Activated naive CD4-positive, alpha-beta T cell treated with anti-CD3 and anti-CD28 coated beads for 36 hours (primary cell): ENCODE measurements around the gene ABTB2. TPM values are rescaled to one million over a fixed set of nuclear protein-coding genes. Genes with fewer than 3 reads are reported as not detected.
"Not testable (repeated sequence)": the region's sequence is repeated elsewhere in the genome, so short reads cannot be mapped to it uniquely, and the experiment has no call there.

Experiments
- CTCF ChIA-PET: fragments of 350-600 bp; sonication (Branson Sonifier 250); formaldehyde crosslinking; loops from one replicate; lab custom pipeline; 2021; ENCODE audit warnings: antibody characterized with exemption; lab: Charles Lee
- DNase-seq: peaks from one replicate; pipeline ENCODE4 v3.0.0-alpha.2; 2020
- H3K27ac Mint-ChIP-seq: one replicate; pipeline ENCODE4 v1.8.0; 2021; ENCODE audit warnings: mild to moderate bottlenecking, mixed read lengths
- H3K27me3 Mint-ChIP-seq: one replicate; pipeline ENCODE4 v1.8.0; 2021; ENCODE audit warnings: low read depth, mixed read lengths
- H3K36me3 Mint-ChIP-seq: one replicate; pipeline ENCODE4 v1.8.0; 2021; ENCODE audit warnings: low read depth, mixed read lengths
- H3K4me1 Mint-ChIP-seq: one replicate; pipeline ENCODE4 v1.8.0; 2021; ENCODE audit warnings: low read depth, mixed read lengths
- H3K4me3 Mint-ChIP-seq: one replicate; pipeline ENCODE4 v1.8.0; 2021; ENCODE audit warnings: mild to moderate bottlenecking, moderate library complexity, mixed read lengths
- H3K9me3 Mint-ChIP-seq: one replicate; pipeline ENCODE4 v1.8.0; 2021; ENCODE audit warnings: mixed read lengths
- intact Hi-C: fragments of 100-400 bp; cut with micrococcal nuclease; formaldehyde crosslinking; loops from one replicate; pipeline ENCODE4 v1.15.1; 2023
- total RNA-seq, 2 experiments: library from RNA; stranded (reverse); gene quantifications; one replicate each; pipeline ENCODE4 v1.2.3, GENCODE V29; 2021

ABTB2 gene
- total RNA-seq, 2 experiments from 2014 or later = 3.1 to 3.7 TPM

- H3K36me3 Mint-ChIP-seq, H3K4me1 Mint-ChIP-seq, CTCF ChIA-PET, H3K27me3 Mint-ChIP-seq, H3K9me3 Mint-ChIP-seq, H3K4me3 Mint-ChIP-seq, intact Hi-C loops, H3K27ac Mint-ChIP-seq, DNase-seq: not testable (repeated sequence)
These were observed 28.5 kb upstream of the ABTB2 start for GRCh38 chr11:34386356-34386755.

GRCh38 chr11:34382532-34383276, 24.9 kb upstream of the ABTB2 start:
- Mint-ChIP-seq H3K9me3 (peaks cover 8% of the 10 kb centered on the region), H3K27ac (no peak overlapping the region), H3K36me3 (no peaks in the 10 kb centered on the region), H3K4me1 (no peaks in the 10 kb centered on the region), H3K4me3 (no peak overlapping the region), H3K27me3 (no peaks in the 10 kb centered on the region)
- intact Hi-C loops = no loop called here
- CTCF ChIA-PET = interaction anchor here (0.6 kb wide), 2 partner anchors 66 to 72 kb away, joined by 3 read pairs; no protein-coding TSS in a partner anchor
- no peak for DNase-seq

DNA sequence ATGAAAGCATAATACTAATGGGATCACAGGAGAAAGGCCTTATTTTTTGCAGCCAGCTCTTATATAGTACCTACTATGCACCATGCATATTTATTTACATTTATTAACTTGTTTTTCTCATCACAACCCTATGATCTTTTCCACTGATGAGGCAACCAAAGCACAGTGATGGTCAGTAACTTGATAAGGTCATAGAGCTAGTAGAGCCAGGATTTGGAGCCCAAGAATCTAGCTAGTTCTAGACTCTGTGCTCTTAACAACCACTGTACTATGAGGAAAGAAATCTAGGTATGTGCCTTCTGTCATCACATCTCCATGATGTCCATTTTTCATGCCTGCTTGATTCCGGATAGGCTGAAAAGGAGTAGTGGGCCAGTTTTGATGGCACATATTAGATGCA, 24.0 kb upstream of the ABTB2 start:
- H3K36me3 Mint-ChIP-seq = no peaks in the 10 kb centered on the region
- CTCF ChIA-PET = interaction anchor here (0.6 to 1.1 kb wide), 4 partner anchors 67 to 150 kb away, joined by 3 to 4 read pairs (median 3); no protein-coding TSS in a partner anchor
- peaks cover 15% of the 10 kb centered on the region for H3K9me3 Mint-ChIP-seq
- intact Hi-C loops = no loop called here
- H3K4me3 Mint-ChIP-seq = no peak overlapping the region
- H3K4me1 Mint-ChIP-seq = no peaks in the 10 kb centered on the region
- no peak for DNase-seq
- H3K27ac Mint-ChIP-seq = no peak overlapping the region
- no peaks in the 10 kb centered on the region for H3K27me3 Mint-ChIP-seq

DNA sequence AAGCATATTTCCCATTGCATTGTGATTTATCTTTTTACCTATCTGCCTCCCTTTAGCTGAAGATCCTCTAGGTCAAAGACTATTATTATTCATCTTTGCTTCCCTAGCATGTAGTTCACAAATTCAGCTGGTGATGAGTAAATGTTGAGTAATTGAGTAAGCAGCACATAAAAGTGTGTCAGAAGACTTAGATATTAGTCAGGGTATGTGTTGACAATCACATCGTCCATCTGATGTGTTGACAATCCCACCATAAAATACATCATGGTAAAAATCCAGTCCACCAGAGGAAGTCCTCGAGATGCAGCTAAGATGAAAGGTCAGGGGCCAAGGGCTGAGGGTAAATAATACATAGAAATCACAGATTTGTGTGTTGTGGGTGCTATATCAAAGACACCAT, 22.9 kb upstream of the ABTB2 start:
- no peak for DNase-seq
- Mint-ChIP-seq H3K4me1 (no peaks in the 10 kb centered on the region), H3K4me3 (no peak overlapping the region), H3K9me3 (peaks cover 18% of the 10 kb centered on the region), H3K27me3 (no peaks in the 10 kb centered on the region), H3K27ac (no peak overlapping the region), H3K36me3 (peaks cover 4% of the 10 kb centered on the region)
- intact Hi-C loops = no loop called here
- CTCF ChIA-PET = interaction anchor here (1.1 kb wide), 1 partner anchor 112 kb away, joined by 4 read pairs; no protein-coding TSS in a partner anchor

DNA sequence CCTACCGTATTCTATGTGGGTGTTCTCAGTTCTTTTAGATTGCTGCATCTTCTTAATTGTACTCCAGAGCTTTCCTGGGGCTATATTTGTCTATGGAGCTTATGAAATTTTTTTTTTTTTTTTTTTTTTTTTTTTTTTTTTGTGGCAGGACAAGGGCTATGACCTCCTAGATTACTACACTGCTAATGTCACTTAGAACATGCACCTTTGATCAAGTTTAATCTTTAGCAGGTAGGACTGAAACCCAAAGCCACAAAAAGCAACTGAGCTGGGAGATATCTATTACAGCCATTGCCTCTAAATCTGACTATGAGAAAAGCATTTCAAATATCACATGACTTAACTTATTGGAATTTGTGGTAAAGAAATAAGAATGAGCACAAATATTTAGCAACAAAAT, 21.7 kb upstream of the ABTB2 start:
- no peak overlapping the region for H3K27ac Mint-ChIP-seq
- CTCF ChIA-PET = no interaction called here
- intact Hi-C loops = no loop called here
- peaks cover 5% of the 10 kb centered on the region for H3K36me3 Mint-ChIP-seq
- H3K9me3 Mint-ChIP-seq = peaks cover 22% of the 10 kb centered on the region
- DNase-seq = no peak
- no peaks in the 10 kb centered on the region for H3K4me1 Mint-ChIP-seq
- no peaks in the 10 kb centered on the region for H3K27me3 Mint-ChIP-seq
- H3K4me3 Mint-ChIP-seq = no peak overlapping the region

- intact Hi-C loops = no loop called here
These were observed 21.3 kb upstream of the ABTB2 start for GRCh38 chr11:34379079-34379478.

GRCh38 chr11:34373727-34374126, 15.9 kb upstream of the ABTB2 start:
- H3K4me3 Mint-ChIP-seq = no peak overlapping the region
- H3K27ac Mint-ChIP-seq = no peak overlapping the region
- H3K9me3 Mint-ChIP-seq = peaks cover 19% of the 10 kb centered on the region
- H3K36me3 Mint-ChIP-seq = peaks cover 5% of the 10 kb centered on the region
- CTCF ChIA-PET = interaction anchor here (1.1 kb wide), 1 partner anchor 94 kb away, joined by 3 read pairs; no protein-coding TSS in a partner anchor
- H3K4me1 Mint-ChIP-seq = peaks cover 12% of the 10 kb centered on the region
- no peaks in the 10 kb centered on the region for H3K27me3 Mint-ChIP-seq
- DNase-seq = no peak
- intact Hi-C loops = loop anchor here (5.0 kb wide), 2 partner anchors 279 to 1019 kb away; no protein-coding TSS in a partner anchor

More at GRCh38 chr11:34379079-34379478, 21.3 kb upstream of the ABTB2 start:
- H3K9me3 Mint-ChIP-seq = peaks cover 23% of the 10 kb centered on the region
- H3K27ac Mint-ChIP-seq = no peak overlapping the region
- H3K4me3 Mint-ChIP-seq = no peak overlapping the region
- no peaks in the 10 kb centered on the region for H3K4me1 Mint-ChIP-seq
- DNase-seq = no peak
- H3K36me3 Mint-ChIP-seq = peaks cover 5% of the 10 kb centered on the region
- no peaks in the 10 kb centered on the region for H3K27me3 Mint-ChIP-seq
- CTCF ChIA-PET = no interaction called here

DNA sequence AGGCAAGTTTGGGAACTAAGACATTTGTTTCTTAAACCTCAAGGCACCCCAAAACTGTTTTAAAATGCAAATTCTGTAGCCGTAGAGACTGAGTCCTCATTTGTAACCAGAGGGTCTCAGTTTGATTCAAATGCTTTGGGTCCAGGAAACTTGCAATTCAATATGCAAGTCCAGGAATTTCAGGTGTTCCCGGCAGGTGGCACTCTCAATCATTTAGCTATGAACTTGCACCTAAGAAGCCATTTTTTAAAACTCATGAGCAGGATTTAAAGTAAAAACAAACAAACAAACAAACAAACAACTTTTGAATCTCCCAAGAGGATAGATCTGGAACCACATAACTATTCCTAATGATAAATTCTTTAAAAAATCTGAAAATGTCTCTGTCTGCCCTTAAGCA, 8.7 kb upstream of the ABTB2 start:
- DNase-seq = peak; percentile 55
- Mint-ChIP-seq H3K36me3 (no peaks in the 10 kb centered on the region), H3K4me3 (no peak overlapping the region), H3K27me3 (peaks cover 9% of the 10 kb centered on the region), H3K9me3 (no peaks in the 10 kb centered on the region), H3K4me1 (peaks cover 14% of the 10 kb centered on the region), H3K27ac (no peak overlapping the region)
- intact Hi-C loops = loop anchor here (1.0 kb wide), 2 partner anchors 102 to 126 kb away; no protein-coding TSS in a partner anchor
- CTCF ChIA-PET = interaction anchor here (0.7 to 2.7 kb wide), 9 partner anchors 8 to 379 kb away, joined by 3 to 31 read pairs (median 3); partner anchors contain the start of gene ABTB2

GRCh38 chr11:34364102-34364501, 6.3 kb upstream of the ABTB2 start:
- no peak overlapping the region for H3K4me3 Mint-ChIP-seq
- peaks cover 11% of the 10 kb centered on the region for H3K27me3 Mint-ChIP-seq
- no peaks in the 10 kb centered on the region for H3K9me3 Mint-ChIP-seq
- DNase-seq = no peak
- CTCF ChIA-PET = interaction anchor here (0.7 to 4.4 kb wide), 6 partner anchors 105 to 816 kb away, joined by 4 to 20 read pairs (median 7); no protein-coding TSS in a partner anchor
- no peak overlapping the region for H3K27ac Mint-ChIP-seq
- peaks cover 9% of the 10 kb centered on the region for H3K4me1 Mint-ChIP-seq
- intact Hi-C loops = no loop called here
- no peaks in the 10 kb centered on the region for H3K36me3 Mint-ChIP-seq

DNA sequence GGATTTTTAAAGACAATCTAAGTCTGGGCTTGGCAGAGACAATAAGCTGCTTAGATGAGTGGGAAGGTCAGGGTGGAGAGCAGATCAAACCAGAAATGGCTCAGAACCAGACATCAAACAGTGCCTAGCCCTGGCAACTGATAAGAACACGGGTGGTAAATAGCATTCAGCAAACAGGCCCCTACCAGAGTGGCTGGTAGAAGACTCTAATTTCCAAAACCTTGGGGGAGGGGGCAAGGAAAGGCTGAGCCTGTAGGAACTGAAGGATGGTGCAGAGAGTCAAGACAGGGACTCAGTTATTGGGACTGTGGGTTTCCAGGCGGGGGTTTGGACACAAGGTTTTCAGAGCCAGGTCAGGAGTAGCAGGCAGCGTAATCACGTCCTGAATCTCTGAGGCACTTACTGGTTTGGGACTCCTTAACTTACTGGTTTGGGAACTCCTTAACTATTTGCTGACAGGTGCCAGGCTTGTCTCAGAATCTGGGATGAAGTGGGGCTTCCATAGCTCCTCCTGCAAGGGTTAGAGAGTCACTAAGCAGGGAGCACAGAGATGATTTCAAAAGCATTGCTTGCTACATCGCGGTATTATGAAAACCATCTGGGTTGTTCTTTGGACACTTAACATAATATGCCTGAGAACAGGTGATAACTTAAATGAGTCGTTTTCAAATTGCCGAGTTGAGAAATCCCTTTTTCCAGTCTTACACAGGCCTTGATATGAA, 5.7 kb upstream of the ABTB2 start:
- Mint-ChIP-seq H3K36me3 (no peaks in the 10 kb centered on the region), H3K9me3 (no peaks in the 10 kb centered on the region), H3K4me3 (no peak overlapping the region), H3K4me1 (peaks cover 9% of the 10 kb centered on the region), H3K27me3 (peaks cover 11% of the 10 kb centered on the region), H3K27ac (no peak overlapping the region)
- CTCF ChIA-PET = interaction anchor here (0.6 to 4.4 kb wide), 9 partner anchors 105 to 816 kb away, joined by 3 to 31 read pairs (median 6); no protein-coding TSS in a partner anchor
- intact Hi-C loops = no loop called here
- DNase-seq = no peak

DNA sequence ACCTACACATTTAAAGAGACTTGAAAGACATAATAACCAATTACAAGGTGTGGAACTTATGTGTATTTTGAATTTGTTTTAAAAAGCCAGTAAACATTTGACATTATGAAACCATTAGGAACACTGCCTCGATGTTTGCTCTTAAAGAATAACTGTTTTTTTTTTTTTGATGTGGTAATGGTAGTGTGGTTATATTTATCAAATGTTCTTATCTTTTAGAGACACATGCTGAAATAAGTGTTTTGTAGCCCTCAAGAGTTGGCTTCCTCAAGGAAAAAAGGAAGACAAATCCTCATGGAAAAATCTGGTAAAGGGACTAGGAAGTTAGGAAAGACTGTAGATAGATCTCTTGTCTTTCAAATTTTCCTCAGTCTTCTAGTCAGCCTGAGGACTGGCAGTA, 2.2 kb upstream of the ABTB2 start:
- CTCF ChIA-PET = interaction anchor here (0.6 to 4.4 kb wide), 3 partner anchors 133 to 1103 kb away, joined by 3 to 31 read pairs (median 17); no protein-coding TSS in a partner anchor
- no peak overlapping the region for H3K4me3 Mint-ChIP-seq
- H3K27me3 Mint-ChIP-seq = peaks cover 16% of the 10 kb centered on the region
- peaks cover under 1% of the 10 kb centered on the region for H3K36me3 Mint-ChIP-seq
- H3K4me1 Mint-ChIP-seq = peaks cover 20% of the 10 kb centered on the region
- no peaks in the 10 kb centered on the region for H3K9me3 Mint-ChIP-seq
- no peak for DNase-seq
- H3K27ac Mint-ChIP-seq = no peak overlapping the region
- intact Hi-C loops = no loop called here

DNA sequence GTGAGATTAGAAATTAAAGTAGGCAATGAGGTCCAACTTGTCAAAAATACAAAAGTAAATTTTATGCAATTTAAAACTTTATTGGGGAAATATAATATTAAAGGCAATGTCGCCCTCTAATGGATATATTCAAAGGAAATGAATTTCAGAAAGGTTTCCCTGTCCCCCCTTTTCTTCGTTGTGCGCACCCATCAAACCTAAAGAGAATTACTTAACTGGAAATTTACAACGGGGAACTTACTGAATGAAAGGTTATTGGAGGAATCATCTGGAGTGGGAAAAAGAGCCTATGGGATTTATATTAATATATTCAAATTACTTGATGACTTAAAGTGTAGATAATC, 1.7 kb upstream of the ABTB2 start:
- intact Hi-C loops = loop anchor here (1.0 to 10.0 kb wide), 8 partner anchors 12 to 551 kb away; partner anchors contain the start of gene LMO2
- Mint-ChIP-seq H3K9me3 (no peaks in the 10 kb centered on the region), H3K4me1 (peaks cover 23% of the 10 kb centered on the region), H3K27ac (no peak overlapping the region), H3K4me3 (no peak overlapping the region), H3K36me3 (peaks cover 4% of the 10 kb centered on the region), H3K27me3 (peaks cover 21% of the 10 kb centered on the region)
- no peak for DNase-seq
- CTCF ChIA-PET = no interaction called here
